Left hindlimb (tissue), 1 donor: Measurements from ENCODE around the gene IL3.

Experiments used
- DNase-seq: peaks from one replicate; pipeline ENCODE4 v3.0.0-alpha.2; 2018

IL3 gene

DNA sequence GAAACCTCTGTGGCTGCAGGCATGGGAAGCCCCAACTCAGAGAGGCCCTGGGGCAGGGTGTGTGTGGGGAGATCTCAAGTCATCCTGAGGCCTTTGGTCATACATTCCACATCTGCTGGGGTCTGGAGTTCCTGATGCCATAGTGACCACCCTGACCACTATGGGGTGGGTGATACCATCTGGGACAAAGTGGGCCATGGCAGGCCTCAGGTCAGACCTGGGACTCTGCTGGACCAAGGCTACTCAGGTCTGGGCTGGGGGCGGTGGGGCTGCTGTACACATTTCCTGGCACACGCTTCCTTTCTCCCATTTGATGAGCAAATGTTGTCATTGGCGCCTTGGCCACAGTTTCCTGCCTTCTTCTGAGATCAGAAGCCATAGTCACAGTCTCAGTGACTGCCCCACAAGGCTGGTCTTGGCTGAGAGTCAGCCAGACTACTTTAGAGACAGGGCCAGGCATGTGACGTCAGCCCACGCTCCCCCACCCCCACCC is 33.9 kb upstream of the IL3 start:
- no peak for DNase-seq

DNA sequence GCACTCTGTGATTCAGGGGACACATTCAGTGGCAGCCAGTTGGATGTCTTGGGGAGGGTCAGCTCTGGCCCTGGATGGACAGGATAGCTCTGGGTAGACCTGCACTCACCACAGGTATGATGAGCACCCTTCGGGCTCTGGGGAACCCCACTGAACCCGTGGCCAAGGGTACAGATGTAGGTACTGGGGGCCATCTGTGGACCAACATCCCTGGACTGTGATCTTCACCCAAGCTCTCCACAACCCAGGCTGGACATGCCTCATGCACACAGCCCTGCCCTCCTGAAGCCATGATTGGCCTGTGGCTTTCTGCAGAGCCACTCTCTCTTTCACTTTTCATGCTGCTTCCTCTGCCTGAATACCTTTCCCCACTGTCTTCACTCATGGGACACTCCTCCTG is 33.4 kb upstream of the IL3 start:
- no peak for DNase-seq

DNA sequence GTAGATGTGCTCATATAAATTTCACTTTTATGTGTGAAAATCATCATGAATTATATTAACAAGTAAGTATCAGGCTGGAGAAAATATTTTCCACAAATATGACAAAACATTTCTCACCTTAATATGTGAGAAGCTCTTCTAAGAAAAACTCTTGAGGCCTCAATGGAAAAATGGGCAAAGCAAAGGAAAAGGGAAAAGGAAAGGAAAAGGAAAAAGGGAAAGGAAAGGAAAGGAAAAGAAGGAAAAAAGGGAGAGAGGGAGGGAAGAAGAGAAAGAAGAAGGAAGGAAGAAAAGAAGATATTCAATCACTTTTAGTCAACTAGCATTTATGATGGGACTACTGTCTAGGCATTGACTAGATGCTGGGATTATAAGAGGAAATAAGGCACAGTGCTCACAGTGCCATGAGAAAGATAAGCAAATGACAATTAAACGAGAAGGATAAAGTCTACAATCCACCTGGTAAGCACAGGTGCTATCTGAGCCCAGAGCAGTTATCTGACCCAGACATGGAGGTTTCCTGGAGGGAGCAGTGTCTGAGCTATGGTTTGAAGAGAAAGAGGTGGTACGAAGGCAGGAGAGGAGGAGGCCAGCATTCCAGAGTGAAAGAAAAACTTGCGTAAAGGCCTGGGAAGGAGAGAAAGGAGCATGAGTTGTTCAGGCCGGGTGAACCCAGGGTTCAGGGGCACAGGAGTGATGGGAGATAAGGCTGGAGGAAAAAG is 30.7 kb upstream of the IL3 start:
- DNase-seq = no peak

DNA sequence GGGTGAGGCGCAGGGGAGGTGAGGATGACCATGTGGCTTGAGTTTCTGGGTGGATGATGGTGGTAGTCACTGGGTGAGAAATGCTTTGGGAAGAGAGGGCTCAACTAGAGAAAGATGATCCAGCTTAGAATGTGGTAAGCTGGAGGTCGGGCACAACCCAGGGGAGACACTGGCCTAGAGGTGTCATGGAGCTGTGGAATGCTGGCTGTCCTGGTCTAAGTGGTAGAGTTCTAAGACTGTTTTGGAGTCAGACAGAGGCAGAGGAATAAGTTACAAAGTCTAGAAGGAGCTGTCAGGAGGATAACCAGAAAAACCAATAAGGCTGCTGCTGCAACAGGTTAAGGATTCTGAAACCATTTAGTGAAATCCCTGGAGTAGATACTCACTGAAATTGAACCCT is 29.8 kb upstream of the IL3 start:
- DNase-seq = no peak

DNA sequence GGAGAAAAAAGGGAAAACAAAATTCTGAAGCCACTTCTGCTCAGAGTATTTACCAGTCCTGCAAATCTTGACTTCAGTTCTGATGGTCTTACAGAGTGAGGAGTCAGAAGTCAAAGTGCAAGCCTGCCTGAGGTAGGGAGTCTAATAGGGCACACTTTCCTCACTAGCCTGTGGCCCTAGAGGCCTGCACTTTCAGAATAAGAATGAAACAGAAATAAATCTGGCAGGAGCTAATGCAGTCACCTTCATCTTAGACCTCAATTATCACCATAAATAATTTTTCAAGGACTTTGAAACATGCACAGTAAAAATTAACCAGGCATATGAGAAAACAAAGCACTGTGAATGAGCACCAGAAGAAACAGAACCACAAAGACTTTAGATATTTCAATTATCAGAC is 28.3 kb upstream of the IL3 start:
- DNase-seq = no peak

DNA sequence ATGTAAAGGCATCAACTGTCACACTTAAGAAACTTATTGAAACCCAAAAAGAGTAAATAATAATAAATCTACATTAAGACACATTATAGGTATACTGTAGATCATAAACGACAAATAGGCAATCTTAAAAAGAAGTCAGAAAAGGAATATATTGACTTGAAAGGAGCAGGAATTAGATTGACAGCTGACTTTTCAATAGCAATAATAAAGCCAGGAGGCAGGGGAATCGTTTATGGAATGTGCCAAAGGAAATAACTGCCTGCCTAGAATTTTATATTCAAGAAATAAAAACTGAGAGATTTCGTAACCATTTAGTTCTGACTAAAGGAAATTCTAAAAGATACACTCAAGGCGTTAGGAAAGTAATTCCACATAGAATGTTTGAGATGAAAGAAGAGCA is 27.3 kb upstream of the IL3 start:
- DNase-seq = no peak

DNA sequence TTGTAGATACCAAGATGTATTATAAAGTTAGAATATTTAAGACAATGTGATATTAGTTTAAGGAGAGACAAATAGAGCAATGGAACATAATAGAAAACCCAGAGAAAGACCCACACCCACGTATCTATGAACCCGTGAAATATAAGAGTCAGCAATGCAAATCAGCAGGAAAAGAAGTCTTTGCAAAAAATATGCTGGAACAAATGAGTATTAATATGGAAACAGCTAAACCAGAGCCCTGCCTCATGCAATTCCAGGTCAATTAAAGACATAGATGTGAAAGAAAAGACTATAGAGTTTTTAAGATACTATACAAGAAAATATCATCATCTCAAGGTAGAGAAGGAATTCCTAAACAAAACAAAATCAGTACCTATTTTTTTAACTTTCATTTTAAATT is 23.1 kb upstream of the IL3 start:
- DNase-seq = no peak

DNA sequence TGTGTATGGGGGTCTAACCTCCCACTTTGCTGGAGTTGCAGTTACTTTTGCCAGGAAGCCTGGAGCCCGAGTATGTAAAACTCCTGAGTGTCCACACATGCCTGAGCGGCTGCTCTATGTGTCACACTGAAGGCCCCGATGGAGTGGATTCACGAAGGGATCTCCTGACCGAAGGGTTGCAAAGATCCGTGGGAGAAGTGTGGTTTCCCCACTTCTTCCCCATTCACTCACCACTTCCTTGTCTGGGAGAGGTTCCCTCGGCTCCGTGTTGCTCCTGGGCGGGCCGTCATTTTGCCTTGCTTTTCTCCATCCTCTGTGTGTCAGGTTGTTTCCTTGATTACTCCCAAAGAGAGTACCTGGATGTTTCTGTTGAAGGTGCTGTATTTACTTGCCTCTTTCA is 16.2 kb upstream of the IL3 start:
- DNase-seq = no peak

DNA sequence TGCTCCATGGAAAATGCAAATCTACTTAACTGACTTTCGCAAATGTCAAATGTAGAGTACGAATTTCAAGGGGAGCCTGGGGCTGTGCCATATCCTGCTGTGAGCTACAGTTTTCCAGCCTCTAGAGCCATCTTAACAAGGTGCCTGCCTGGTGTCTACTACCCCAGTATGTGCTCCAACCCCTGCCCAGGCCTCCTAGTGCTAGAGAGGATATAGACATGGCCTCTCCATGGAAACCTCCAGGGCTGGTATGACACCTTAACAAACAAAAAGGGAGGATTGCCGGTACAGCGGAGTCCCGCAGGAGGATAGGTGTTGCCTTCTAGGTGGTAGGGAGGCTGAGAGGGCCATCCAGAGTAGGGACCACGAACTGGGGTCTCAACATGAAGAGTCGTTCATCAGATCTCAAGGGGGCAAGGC is 13.6 kb upstream of the IL3 start:
- no peak for DNase-seq

DNA sequence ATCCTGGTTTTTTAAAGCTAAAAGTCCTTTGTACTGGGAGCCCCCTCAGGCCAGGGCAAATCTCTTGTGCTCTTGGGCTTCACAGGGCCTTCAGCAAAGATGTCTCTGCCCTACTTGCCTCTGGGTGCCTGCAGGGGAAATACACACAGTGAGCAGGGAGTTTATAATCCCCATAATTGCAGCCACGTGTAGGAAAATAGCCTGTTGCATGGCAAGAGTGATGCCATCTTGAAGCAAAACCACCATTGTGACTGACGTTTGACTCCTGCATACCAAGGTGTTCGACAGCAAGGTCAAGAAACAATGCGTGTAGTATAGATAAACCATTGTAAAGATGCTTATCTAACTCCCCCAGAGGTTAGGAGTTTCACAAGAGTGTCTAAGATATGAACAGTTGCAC is 11.4 kb upstream of the IL3 start:
- DNase-seq = no peak

DNA sequence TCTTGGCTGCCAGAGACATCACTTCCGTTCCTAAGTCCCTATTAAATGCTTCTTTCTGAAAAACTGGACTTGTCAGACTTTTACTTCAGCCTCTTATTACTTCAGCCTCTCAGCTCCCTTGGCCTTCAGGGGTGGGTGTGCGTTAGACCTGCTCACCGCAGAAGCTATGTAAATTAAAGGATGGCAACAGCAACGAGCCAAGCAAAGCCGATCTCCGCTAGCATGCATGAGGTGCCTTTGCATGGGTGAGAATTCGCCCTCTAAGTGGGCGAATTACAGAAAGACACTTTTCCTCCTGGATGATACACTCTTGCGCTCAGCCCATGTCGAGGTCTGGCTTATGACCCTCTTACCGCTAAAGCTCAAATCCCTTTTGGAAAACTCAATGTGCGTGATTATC is 10.9 kb upstream of the IL3 start:
- DNase-seq = no peak

DNA sequence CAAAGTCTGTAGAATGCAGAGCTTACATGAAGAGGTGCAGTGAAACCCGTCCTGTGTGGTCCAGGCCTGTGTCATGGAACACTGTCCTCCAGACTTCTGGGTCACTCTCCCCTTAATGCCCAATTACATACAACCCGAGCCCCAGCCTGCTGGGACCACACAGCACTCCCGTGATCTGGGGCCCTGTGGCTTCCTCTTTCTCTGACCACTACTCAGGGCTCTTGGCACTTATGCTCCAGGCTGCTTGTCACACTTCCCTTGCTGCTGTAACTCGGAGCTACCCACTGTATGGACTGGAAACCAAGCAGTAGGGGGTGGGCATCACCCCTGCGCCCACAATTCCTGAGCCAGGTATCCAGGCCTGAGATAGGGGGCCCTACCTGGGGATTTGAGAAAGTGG is 10.3 kb upstream of the IL3 start:
- no peak for DNase-seq

DNA sequence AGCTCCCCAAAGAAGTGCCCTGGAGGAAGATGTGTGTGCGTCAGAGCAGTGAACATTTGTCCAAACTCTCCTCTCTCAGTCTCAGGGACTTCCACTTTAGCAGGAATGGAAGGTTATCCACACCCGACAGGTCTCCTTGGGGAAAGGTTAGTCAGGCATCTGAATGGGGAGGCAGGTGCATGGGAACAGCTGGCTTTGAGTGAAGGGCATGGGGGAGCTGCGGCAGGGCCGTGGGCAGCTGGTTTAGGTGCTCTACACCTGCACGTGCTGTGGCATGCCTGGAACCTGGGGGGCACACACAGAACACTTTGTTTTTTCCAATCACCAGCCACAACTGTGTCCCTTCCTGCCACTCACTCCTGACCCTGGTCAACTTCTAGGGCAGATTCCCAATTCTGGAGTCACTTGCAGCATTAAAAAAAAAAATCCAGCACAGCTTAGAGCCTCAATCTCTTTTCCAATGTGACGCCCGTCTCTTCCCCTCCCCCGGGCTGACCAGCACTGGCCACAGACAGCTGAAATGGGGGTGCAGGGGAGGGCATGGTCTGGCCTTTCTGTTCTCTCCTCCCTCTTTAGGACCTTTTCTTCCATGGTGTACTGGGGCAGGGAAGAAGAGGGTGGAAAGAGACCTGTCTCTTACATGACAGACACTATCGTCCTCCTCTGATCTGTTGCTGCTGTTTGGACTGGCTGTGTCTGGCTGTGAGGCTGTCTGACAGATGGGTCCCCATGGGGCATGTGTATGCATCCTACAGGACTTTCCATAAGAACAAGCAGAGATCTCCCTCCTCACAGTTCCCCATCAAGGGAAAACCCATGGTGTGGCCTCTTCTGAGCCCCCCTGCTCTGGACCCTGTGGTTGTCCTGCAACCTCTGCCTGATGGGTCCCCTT is 9.5 kb upstream of the IL3 start:
- no peak for DNase-seq

DNA sequence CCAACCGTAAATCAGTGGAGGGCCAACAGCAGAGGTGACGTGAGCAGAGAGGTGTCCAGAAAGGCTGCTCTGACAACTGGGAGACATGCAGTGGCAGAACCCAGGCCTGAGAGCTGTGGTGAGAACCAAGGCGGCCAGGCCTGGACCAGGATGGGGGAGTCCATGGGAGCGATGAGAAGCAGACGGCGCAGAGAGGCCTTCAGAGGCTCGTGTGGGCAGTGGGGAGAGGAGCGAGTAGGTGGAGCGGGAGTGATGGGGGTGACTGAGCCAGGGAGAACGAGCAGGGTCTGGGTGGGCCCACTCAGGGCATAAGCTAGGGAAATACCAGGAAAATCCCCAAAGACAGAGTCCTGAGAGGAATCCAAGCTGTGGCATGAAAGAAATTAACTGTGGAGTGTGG is 7.9 kb upstream of the IL3 start:
- no peak for DNase-seq

DNA sequence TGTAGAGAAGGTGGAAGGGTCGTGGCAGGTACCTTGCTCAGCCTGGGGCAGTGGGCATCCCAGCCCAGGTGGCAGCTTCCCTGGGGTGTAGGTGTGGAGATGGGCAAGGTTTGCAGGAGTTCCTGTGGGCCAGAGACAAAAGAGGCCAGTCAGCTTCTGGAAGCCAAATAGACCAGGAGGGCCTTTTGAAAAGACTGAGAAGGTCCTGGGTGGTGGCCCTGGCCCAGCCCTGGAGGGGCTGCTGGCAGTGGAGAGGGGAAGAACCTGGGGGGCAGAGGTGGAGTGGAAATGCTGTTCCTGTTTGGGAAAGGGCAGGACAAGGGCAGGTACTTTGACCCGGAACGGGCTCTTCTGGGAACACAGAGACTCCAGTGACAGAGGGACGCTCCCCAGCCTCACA is 7.0 kb upstream of the IL3 start:
- DNase-seq = no peak

DNA sequence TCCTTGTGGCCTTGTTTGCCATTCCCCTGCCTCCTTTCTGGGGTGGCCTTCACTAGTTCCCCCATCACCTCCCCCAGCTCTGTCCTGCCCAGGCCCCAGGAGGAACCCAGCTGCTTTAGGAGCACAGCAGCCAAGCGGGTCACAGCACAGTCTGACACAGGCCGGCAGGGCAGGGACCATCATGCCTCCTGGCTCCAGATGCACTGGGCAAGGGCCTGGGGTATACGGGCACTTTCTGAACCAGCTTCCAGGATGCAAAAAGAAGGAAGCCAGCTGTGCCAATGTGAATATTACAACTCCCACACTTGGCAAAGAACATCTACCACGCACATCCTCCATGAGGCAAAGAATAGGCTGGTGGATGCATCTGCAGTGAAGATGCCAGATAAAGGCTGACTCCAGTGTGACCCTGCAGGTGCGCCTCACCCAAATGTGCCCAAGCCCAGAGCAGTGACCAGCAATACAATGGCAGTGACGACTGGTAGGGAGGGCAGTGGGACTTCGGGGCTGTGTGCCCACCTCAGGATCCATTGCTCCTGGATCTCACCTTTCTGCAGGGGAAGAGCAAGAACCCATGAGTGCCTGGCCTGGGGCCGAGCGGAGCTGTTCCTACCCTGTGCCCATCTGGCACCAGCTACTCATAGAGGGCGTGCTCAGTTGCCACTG is 6.3 kb upstream of the IL3 start:
- DNase-seq = no peak

DNA sequence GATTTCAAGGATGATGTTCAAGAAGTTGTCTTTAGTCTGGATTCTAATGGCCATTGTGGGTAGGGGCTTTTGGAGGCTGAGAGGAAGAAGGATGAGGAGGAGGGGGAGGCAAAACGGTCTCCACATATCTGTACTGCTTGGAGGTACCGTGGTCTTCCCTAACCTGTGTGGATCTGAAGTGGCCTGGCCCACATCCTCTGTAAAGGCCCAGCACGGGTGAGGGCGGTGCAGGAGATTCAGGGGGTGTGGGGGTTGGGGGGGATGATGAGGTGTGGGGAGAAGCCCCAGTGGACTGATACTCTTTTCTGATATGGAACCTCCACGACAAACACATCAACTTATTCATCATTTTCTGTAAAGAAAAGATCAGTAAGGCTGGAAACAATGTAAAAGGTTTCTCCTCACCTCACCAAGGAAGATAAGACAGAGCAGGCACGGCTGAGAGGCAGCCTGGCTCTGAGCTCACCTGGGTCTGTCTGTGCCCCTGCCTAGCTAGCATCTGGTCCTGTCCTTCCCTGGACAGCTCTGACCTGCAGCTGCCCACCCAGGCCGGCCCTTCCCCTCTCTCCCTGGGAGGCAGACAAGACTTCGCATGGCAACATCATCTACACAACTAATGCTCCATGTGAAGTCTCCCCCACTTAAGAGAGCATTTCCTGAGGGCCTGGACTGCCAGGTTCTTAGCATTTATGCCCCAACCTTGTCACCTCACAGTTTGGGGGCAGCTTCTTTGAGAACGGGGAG is 5.6 kb upstream of the IL3 start:
- no peak for DNase-seq

DNA sequence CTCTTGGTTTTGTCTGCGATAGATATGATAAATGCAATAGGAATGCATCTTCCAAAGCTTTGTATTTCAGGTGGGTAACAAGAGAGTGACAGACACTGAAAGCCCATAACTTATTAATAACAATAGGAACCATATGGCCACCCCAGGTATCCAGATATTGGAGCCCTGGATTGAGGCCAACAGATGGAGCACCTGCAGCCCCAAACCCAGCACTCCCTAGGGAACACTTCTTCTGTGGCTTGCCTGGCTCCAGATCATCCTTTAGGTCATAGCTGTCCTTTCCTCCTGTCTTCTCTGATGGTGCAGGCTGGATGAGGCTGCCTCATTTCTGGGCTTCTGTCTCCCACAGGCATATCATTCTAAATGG is 5.0 kb upstream of the IL3 start:
- no peak for DNase-seq

DNA sequence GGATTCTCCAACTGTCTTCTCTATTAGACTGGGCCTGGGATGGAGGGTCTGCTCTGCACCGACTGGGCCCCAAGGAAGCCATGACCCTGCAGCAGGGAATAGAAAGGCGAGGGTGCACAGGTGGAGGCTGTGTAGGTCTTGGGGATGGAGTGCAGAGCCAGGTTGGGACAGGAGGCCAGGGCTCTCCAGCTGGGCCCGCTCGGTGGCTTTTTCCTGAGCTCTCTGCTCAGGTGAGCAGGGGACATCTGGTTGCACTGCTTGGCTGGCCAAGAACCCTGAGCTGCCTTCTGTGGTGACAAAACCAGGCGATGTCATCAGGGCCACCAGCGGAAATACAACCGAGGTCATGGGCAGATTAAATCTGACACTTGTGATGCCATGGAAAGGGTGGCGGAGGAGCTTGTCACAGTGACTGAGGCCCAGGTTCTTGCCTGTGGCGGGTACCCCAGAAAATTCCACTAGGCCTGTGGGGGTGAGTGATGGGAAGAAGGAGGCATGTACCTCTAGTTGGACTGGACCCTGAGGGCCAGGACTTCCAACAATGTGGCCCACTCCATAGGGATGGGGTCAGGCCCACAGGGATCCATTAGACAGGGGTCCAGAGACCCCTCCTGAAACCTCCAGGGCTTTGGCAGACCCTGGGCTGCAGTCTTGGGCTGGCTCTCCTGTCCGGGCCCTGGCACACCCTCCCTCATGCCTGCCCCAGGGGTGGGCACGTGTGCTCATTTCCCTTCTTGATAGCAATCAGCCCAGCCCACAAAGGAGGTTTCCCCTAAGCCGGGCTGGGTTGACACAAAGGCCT is 4.4 kb upstream of the IL3 start:
- no peak for DNase-seq

DNA sequence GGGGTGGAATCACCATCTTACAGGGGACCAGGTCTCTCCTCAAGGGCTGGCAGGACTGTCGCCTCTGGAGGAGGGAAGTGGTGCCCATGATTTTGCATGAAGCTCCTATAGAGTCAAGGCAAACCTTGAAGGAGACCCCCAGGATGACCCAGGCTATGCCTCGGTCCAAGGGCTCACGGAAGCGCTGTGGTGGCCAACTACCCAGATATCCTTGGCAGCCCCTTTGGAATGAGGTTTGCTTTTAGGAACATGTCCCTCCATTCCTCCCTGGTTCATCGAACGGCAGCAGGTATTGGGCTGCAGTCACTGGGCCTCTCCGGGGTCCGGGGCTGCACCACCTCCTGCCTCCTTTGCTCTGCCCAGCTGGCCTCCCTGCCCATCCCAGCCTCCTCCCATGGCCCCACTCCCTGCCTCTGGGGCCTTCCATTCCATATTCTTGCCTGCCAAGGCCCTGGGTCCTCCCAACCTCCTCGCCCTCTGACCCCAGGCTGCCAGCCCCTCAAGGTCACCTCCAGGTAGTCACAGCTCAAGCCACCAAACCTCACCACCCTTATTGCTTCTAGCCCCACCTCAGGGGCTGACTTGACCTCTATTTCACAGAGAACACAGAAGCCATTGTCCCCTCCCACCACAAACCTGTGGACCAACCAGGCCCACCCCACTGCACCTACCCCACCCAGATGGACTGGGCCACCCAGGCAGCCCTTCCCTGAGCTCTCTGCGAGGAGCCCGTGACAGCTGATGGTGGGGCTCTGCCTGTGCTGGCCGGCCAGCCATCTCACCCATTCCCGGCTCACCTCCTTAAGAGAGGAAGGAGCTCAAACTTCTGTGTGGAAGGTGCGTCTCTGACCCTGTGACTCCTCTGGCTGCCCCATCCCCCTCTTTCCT is 3.6 kb upstream of the IL3 start:
- DNase-seq = no peak
